NCI-H1417 treated with DMSO at 0.1 percent for 48 hours (cell line): ENCODE data around the gene RREB1.
"Not testable (repeated sequence)": the region's sequence is repeated elsewhere in the genome, so short reads cannot be mapped to it uniquely, and the experiment has no call there.

ENCODE experiments used
- DNase-seq: peaks from one replicate; lab custom pipeline; 2025; lab: John Stamatoyannopoulos, UW

The RREB1 gene

DNA sequence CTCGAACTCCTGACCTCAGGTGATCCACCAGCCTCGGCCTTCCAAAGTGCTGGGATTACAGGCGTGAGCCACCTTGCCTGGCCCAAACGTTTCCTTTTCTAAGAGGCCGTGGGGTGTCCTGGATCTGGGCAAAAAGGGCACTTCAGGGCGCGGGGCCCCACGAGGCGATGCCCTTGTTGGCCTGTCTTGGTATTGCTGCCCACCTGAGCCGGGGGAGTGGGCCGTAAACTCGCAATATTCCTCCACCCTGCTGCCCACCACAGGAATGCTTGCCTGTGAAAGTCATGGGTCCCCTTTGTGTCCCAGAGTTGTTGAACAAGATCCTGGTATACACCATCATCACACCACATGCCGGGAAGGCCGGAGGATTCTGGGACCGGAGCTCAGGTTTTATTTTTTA lies 156.3 kb downstream of the RREB1 start:
- DNase-seq, result no peak

- no peak for DNase-seq
Observed at GRCh38 chr6:7264686-7265384, 157.1 kb downstream of the RREB1 start.

DNA sequence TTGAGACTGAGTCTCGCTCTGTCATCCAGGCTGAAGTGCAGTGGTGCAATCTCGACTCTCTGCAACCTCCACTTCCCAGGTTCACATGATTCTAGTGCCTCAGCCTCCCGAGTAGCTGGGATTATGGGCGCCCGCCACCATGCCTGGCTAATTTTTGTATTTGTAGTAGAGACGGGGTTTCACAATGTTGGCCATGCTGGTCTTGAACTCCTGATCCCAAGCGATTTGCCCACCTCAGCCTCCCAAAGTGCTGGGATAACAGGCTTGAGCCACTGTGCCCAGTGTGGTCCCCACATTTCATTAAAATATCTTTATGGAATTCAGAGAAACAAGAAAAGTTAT lies 157.6 kb downstream of the RREB1 start:
- DNase-seq, result not testable (repeated sequence)

- DNase-seq, result no peak
Observed at GRCh38 chr6:7267071-7267465, 159.3 kb downstream of the RREB1 start.

DNA sequence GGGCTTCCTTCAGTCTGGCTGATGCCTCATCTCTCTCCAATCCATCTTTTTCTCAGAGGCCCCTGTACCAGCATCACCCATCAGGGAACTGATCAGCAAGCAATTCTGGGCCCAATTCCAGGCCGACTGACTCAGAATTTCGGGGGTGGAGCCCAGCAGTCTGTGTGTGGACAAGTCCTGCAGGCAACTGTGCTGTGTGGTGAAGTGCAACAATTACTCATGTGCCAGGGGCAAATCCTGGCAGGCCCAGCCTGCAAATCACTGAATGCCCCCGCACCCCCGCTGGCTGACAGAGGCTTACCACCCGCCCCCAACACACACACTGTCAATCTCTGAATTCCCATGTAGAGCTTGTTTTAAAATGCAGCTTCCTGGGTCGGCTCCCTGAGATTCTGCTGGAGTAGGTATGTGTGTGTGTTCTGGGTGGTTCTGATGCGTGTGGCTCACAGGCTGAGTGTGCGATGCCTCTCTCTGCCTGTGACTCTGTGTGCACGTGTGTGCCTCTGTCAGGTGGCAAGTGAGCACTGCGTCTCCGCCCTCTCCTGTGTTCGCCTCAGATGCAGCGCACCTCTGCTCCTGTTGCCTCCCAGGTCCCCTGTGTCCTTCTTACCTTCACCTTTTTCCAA lies 159.8 kb downstream of the RREB1 start:
- DNase-seq, result no peak

- DNase-seq, result no peak
Observed at GRCh38 chr6:7268362-7268761, 160.6 kb downstream of the RREB1 start.

GRCh38 chr6:7268816-7269555 lies 161.2 kb downstream of the RREB1 start:
- no peak for DNase-seq

DNA sequence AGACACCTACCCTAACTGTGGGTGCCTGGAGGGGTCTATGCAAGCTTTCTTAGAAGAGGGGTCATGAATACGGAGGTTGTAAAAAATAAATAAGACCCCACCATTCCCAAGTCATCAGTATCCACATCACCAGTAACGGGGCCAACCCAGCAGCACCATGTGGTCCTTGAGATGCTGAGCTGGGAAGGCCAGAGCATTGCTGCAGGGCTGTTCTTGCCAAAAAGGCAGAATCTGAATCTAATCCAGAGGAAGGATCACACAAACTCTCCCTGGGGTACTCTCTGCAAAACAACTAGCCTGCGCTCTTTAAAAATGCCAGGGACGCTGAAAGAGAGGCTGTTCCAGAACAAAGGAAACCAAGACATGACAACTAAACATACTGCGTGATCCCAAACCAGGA lies 162.1 kb downstream of the RREB1 start:
- DNase-seq, result no peak

DNA sequence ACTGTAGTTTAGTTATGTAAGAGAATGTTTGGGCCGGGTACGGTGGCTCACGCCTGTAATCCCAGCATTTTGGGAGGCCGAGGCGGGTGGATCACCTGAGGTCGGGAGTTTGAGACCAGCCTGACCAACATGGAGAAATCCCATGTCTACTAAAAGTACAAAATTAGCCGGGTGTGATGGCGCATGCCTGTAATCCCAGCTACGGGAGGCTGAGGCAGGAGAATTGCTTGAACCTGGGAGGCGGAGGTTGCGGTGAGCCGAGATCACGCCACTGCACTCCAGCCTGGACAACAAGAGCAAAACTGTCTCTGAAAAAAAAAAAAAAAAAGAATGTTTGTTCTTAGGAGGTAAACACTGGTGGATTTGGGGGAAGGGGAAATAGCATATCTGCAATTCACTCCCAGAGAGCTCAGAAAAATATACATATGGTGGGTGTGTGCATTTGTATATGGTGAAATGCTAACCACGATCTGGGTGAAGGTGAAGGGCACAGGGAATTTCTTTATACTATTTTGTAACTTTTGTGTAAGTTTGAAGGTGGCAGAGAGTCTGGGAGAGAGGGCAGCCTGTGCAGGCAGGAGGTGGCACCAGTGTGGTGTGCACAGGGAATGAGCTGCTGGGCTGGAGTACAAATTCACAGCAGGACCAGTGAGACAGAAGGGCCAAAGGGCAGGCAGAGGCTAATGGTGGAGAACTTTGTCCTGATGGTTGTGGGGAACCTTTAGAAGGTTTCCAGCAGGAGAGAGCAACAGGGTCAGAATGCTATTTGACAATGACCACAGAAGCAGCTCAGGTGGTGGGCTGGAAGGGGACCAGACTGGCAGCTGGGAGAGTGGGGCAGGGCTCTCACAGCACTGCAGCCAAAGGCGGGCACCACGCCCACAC lies 162.8 kb downstream of the RREB1 start:
- DNase-seq, result no peak

- no peak for DNase-seq
Observed at GRCh38 chr6:7271205-7271534, 163.4 kb downstream of the RREB1 start.

GRCh38 chr6:7273709-7274108 lies 165.9 kb downstream of the RREB1 start:
- no peak for DNase-seq

DNA sequence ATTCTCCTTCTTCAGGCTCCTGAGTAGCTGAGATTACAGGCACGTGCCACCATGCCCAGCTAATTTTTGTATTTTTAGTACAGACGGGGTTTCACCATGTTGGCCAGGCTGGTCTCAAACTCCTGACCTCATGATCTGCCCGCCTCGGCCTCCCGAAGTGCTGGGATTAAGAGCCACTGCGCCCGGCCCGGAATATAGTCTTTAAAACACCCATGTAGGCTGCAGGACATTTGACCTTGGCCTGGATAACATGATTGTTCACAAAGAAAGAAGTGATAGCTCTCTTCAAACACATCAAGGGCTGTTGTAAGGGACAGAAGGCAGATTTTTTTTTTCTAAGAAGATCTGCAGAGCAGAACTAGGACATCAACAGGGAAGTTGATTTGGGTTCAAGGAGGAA lies 166.8 kb downstream of the RREB1 start:
- not testable (repeated sequence) for DNase-seq

- no peak for DNase-seq
Observed at GRCh38 chr6:7276199-7276524, 168.4 kb downstream of the RREB1 start.

GRCh38 chr6:7282097-7282906 lies 174.5 kb downstream of the RREB1 start:
- DNase-seq, result no peak

GRCh38 chr6:7283676-7284075 lies 175.9 kb downstream of the RREB1 start:
- no peak for DNase-seq

- no peak for DNase-seq
Observed at GRCh38 chr6:7285416-7285815, 177.7 kb downstream of the RREB1 start.

- no peak for DNase-seq
Observed at GRCh38 chr6:7290079-7290478, 182.3 kb downstream of the RREB1 start.

DNA sequence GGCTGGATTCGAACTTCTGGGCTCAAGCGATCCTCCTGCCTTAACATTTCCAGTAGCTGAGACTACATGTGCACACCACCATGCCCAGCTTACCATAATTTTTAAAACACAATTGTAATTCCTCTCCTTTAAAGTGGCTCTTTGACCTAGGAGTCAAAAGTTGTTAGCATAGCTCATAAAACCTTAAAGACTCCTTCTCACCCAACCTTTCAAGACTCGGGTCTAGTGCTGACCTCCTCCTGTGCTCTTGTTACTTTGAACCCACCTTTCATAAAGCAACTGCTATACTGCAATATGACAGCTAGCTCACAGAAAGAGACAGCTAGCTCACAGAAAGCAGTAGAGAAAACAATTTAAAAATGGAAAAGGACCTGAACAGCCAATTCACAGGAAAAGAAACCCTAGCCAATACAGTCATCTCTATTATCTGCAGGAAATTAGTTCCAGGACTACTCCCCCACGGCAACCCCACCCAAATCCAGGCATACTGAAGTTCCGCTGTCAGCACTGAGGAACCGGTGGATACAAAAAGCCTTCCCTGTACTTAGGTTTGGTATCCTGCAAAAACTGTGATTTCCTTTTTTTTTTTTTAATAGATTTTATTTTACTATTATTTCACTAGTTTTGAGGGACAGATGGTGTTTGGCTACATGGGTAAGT lies 185.0 kb downstream of the RREB1 start:
- no peak for DNase-seq

DNA sequence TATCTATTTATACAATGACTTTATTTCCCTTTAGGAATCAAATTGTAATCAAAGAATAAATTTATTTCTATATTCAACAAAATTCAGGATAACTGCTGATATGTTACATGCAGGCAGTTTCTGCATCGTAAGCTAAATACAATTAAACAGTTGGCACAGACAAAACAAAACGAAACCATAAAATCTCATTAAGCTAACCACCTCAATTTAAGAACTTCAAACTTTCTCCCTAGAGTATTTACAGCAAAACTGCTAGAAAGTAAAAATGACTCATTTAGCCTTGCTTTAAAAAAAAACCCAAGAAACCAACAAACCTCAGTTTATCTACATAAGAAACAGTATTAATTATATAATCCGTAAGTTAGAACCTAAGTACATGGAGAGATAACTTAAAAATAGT lies 188.2 kb downstream of the RREB1 start:
- DNase-seq, result no peak

- no peak for DNase-seq
Observed at GRCh38 chr6:7296602-7297001, 188.8 kb downstream of the RREB1 start.

DNA sequence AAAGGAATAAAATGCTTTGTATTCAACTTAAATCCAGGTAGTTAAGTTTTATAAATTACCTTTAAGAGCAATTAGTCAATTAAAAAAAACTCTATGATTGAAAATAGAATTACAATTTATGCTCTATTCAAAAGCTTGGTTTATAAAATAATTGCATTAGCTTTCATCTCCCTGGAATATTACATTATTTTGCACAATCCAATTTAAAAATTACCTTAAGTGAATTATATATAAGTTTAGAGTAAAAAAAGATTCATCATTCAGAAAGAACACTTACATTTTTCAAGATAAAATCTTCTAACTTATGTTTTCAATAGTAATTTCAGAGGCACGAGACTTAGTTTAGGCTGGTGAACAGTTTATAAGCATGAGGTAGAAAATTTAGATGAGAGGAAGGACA lies 190.4 kb downstream of the RREB1 start:
- DNase-seq, result no peak
